Fibroblast of peridontal ligament (primary cell): Measurements from ENCODE around the gene SHROOM3.

Experiments used
- DNase-seq: peaks from one replicate; pipeline ENCODE4 v3.0.0-alpha.2; 2010; ENCODE audit errors: extremely low read depth

SHROOM3 gene

DNA sequence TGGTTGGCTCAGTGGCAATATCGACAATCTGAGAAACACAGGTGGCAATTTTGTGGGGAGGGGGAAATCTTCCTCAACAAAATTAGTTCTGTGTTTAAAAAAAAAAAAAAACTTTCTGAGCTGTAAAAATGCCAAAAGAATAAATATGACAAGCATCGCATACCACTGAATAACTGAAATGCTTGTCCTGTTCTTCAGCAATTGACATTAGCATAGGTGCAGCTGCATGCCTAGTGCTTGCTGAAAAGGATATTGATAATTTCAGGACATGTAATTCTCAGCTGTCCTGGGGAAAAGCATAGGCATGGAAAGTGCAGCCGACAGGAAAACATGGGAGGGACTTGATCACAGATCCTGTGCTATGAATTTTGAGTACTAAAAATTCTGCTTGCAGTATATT, 315.7 kb downstream of the SHROOM3 start:
- no peak for DNase-seq

DNA sequence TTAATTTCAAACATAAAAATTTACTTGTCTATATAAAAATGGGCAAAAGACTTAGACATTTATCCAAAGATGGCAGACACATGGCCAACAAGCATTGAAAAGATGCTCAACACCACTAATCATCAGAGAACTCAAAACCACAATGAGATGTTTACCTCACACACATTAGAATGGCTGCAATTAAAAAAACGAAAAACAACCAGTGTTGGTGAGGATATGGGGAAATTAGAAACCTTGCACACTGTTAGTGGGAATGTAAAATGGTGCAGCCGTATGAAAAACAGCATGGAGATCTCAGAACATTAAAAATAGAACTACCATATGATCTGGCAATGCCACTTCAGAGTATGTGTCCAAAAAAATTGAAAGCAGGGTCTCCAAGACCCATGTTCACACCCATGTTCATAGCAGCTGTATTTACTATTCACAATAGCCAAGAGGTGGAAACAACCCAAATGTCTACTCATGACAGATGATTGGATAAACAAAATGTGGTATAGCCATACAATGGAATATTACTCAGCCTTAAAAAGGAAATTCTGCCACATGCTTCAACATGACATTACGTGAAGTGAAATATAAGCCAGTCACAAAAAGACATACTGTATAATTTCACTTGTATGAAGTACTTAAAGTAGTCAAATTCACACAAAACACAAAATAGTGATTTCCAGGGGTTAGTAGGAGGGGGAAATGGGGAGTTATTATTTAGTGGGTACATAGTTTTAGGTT, 316.7 kb downstream of the SHROOM3 start:
- DNase-seq = no peak

- DNase-seq = peak; percentile 99
These were observed 318.0 kb downstream of the SHROOM3 start for GRCh38 chr4:76752861-76753501.

GRCh38 chr4:76753814-76754213, 318.8 kb downstream of the SHROOM3 start:
- DNase-seq = peak; percentile 90

DNA sequence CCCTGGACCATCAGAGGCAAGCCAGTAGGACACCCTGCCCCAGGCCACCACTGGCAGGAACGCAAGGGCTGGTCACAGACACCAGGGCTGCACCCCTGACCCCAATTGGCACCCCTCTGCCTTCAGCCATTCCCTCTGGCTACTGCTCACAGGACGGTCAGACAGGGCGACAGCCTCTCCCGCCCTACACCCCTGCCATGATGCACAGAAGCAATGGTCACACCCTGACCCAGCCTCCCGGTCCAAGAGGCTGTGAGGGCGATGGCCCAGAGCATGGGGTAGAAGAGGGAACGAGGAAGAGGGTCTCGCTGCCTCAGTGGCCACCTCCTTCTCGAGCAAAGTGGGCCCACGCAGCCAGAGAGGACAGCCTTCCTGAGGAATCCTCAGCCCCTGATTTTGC, 319.4 kb downstream of the SHROOM3 start:
- no peak for DNase-seq

- no peak for DNase-seq
These were observed 320.7 kb downstream of the SHROOM3 start for GRCh38 chr4:76755756-76756155.

GRCh38 chr4:76756416-76756815, 321.4 kb downstream of the SHROOM3 start:
- DNase-seq = no peak

DNA sequence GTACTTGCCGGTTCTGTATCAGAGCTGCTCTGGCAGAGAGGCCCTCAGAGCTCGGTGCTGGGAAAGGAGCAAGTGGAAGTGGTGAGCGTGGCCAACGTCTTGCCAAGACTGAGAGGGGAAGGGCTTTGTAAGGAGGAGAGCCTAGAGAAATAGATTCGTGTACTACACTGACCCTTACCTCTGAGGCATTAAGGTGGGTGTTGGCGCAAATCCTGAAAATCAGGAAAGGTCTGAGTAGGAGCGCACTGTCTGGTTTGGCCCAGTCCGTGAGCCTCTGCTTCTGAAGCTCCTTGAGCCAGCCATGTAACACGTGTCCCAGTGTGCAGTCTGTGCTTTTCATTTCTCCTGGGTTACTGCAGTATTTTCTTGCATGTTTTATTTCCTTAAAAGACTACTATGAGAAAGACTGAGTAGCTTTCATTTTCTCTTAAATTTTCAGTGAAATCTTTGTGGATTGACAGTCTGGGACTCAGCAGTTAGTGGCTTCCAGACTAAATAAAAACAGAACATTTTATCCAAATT, 322.4 kb downstream of the SHROOM3 start:
- DNase-seq = peak; percentile 26

- peak; percentile 94 for DNase-seq
These were observed 323.4 kb downstream of the SHROOM3 start for GRCh38 chr4:76758290-76758882.

- no peak for DNase-seq
These were observed 324.0 kb downstream of the SHROOM3 start for GRCh38 chr4:76758996-76759395.

DNA sequence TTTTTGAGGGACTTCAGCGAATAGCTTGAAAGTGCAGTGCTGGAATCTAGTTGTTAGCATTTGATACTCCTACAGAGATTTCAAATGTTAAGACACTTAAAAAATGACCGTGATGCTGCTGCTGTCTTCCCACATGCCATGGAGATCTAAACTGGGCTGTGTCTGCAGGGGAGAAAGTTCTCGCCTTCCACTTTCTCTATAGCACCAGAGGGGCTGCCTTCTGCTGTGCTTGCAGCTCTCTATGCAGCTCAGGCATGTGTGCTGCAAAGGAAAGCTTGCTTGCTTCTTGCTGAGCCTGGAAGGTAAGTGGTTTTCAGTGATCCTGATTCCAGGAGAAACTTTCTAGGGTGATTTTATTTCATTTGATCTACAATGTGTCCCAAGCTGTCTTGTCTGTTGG, 325.2 kb downstream of the SHROOM3 start:
- DNase-seq = no peak

DNA sequence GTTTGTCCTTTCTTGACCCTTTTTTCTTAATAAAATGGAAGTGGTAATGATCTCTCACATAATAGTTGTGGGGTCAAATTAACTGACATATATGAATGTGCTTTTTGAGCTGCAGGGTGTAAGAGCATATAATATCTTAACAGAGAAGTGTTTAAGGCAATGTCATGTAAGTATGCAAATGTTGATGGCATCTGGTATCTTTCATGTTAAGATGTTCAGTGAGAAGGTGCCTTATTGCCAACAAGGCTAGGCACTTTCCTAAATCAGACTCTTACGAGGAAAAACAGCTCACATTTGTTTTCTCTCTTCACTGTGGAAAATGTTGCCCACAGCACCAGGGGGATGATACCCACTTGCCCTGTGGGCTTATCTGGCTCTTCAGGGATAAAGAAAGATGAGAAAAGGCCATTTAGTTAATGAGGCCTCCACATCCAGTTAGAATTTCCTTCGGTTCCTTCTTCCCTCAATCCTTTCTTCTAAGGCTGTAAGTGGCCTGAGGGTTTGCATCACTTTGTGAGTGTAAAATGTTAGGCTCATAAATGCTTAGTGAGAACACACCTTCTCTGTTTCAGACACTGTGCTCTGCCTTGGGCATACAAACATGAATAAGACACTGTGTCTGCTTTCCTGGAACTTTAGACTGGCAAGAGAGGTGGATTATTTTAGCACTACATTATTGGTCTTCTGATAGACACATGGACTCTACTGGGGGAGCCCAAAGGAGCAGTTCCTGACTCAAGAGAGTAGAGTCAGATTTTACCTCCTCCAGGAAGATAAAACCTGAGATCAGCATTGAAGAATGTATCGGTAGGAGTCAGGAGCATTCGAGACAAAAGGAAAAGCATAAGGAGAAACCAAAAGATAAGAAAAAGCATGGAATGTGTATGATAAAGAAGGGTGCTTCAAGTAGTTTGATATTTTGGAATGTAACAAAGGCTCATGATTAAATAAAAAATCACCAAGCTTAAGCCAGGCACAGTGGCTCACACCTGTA, 327.4 kb downstream of the SHROOM3 start:
- DNase-seq = no peak

DNA sequence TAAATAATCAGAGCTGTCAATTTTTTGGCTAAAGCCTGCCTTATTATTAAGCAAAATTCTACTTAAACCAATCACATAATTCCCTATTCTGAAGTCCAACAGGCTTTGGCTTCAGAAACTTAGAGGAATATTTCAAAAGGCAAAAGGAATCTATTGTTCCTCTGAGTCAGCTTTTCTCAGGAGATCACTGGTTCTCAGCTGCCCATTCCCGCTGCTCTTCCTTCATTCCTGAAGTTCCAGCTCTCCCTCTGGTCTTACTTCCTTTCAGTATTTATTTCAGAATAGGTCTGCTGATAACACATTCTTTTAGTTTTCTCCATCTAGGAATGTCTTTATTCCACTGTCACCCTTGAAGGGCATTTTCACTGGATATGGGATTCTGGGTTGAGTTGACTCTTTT, 329.2 kb downstream of the SHROOM3 start:
- DNase-seq = peak; percentile 88

- DNase-seq = peak; percentile 29
These were observed 330.6 kb downstream of the SHROOM3 start for GRCh38 chr4:76765473-76766183.

GRCh38 chr4:76767983-76768382, 333.0 kb downstream of the SHROOM3 start:
- DNase-seq = peak; percentile 61

DNA sequence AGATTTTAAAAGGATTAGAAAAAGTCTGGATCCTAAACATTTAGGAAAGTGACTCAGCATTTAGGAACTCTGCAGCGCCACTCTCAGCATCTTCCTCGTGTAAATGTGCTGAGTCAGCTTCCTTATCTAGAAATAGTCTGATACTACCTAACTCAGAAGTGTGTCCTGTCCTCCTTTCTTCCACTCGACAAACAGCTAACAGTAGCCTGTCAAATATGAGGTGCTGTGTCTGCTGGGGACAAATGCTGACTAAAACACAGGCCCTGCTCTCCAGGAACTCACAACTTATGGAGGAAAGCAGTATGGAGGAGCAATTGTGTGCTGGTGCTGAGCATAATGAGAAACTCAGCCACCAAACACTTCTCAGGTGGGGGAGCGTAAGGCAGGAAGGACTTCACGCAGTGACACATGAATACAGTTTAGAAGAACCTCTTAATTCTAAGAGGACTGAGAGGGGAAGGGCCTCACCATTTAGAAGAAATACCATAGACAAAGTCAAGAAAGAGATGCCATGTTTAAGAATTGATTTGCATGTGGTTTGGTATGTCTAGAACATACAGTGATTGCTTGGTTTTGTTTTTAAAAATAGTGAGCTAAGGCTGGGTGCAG, 337.6 kb downstream of the SHROOM3 start:
- DNase-seq = peak; percentile 78

DNA sequence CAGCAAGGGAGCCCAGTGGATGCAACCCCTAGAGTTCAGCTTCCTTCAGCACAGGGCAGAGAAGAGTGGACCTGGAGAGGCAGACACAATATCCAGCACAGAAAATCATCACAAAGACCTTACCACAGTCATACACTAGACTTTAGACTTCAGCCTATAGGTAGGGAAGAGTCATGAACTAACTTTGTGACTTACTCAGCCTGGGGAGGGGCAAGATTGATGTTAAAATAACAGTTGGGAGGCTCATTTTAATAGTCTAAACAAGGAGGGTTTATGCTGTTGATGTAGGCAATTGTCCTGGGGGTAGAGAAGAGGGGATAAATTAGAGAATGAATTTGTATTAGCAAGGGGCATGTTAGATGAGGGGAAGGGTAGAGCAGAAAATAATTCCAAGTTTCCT, 338.7 kb downstream of the SHROOM3 start:
- no peak for DNase-seq

GRCh38 chr4:76779740-76780459, 344.9 kb downstream of the SHROOM3 start:
- peak; percentile 72 for DNase-seq

DNA sequence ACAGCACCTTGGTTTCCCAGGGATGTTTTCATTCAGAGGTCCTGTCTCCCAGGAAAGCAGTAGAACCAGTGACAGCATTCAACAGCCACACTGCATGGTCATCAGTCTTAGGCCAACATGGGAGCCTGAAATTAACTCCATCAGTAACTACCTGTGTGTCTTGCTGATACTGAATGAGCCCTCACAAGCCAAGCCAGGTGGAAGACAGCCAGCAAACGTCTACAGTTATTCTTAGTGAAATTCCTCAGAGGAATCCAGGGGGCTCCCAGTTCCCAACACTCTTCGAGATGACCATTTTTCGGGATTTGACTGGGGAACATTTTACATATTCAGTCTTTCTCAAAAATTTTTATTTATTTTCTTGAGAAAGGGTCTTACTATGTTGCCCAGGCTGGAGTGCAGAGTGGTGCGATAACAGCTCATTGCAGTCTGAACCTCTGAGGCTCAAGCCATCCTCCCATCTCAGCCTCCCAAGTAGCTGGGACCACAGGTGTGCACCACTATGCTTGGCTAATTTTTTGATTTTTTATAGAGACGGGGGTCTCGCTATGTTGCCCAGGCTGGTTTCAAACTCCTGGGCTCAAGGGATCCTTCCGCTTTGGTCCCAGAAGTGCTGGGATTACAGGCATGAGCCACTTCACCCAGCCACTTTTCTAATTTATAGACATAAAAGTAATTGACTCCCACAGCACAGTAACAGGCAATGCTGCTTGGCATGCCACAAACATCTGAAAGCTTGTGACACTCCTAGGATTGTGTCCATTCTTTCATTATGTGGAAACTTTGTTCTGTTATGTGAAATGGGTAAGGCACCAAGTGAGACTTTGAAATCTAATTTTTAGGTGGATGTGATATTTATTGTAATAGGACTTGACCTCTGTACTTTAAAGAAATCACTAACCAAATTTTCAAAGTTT, 346.0 kb downstream of the SHROOM3 start:
- no peak for DNase-seq
